GM12801 (cell line): ENCODE data around the gene PNPLA3.

Source experiments
- CTCF ChIP-seq: IDR thresholded peaks from one replicate; pipeline ENCODE4 v1.5.1; 2011; ENCODE audit warnings: control low read depth; ENCODE audit not compliant: insufficient read length; ENCODE audit errors: extremely low read depth

PNPLA3 gene

GRCh38 chr22:43974028-43974545 lies 50.5 kb downstream of the PNPLA3 start:
- no peak for TF ChIP-seq CTCF

GRCh38 chr22:43975041-43975440 lies 51.4 kb downstream of the PNPLA3 start:
- no peak for TF ChIP-seq CTCF

DNA sequence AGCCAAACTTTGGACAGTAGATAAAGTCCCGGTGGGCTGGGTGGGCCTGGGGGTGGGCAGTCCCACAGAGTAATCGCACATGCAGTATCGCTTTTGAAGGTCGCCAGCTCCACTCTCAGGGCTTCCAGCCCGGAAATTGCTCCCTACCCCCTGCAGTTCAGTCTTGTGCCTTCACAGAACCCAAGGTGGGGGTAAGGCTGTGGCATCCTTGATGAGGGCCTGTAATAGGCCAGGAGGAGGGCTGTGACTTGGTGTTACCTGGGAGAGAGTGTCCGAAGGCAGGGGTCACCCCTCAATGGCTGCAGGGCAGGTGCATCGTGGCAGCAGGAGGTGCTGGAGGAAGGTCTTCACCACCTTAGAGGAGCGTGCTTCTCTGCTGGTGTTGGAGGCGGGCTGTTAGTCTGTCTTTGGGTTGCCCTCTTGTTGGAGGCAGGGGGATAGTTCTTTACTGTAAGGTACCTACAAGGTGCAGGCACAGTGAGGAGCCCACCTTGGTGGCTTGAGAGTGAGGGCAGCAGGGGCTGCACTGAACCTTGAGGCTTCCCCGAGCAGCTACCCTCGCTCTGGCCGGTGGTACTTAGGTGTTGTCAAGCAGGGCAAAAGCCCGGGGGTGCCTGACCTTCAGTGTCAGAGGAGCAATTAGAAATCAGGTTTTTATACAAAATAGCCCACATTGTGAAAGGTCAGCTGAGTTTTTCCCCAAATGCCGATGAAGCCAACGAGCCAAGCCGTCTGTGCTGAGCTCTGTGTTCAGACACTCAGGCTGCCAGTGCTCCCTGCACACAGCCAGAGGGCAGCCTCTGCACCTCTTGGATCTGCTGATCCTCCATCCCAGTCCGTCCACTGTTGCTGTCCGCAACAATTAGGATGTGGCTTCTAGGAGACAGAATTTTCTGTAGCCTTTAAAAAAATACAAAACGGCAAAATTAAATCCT lies 53.5 kb downstream of the PNPLA3 start:
- no peak for TF ChIP-seq CTCF

GRCh38 chr22:43978558-43978957 lies 55.0 kb downstream of the PNPLA3 start:
- no peak for TF ChIP-seq CTCF

DNA sequence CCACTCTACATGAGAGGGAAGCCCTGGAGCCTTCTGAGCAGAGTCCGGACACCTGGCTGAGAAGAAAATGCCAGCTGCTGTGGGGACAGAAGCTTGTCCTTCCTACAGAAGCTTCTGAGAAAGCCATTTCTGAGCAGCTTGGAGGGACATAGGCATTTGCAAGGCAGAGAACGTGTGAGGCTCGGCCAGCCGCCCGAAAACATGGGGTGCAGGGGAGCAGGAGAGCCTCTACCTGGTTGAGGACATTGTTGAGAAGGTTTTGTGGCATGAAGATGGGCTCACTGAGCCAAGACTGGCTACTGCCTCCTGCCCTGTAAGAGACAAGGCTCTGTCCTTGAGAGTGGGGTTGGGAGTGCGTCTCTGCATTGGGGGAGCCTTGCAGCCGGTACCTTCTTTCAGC lies 57.0 kb downstream of the PNPLA3 start:
- no peak for TF ChIP-seq CTCF

GRCh38 chr22:43980996-43981395 lies 57.4 kb downstream of the PNPLA3 start:
- no peak for TF ChIP-seq CTCF

DNA sequence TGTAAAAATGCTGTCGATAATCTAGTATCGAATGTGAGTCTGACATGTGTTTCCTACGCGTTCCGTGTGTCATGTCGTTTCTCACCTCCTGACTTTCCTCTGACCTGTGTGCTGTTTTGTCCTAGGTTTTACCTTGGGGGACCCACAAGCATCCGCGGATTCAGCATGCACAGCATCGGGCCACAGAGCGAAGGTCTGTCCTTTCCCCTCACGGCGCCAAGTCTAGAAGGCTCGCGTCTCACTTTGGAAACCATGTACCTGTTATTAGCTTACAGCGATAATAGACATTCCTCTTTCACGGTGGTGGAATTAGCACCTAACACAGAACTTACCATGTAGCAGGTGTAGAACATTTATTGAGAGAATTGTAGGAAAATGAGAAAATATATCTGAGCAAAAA lies 60.2 kb downstream of the PNPLA3 start:
- TF ChIP-seq CTCF, result no peak
